SK-N-DZ (cell line): ENCODE results near the gene TRIM3.

Experiments
- DNase-seq: peaks from one replicate; pipeline ENCODE4 v3.0.0-alpha.2; 2015; ENCODE audit warnings: low spot score

The TRIM3 gene

GRCh38 chr11:6437993-6438392 lies 35.7 kb downstream of the TRIM3 start:
- DNase-seq: no peak

- no peak for DNase-seq
Measured at GRCh38 chr11:6437423-6437822, 36.3 kb downstream of the TRIM3 start.

- no peak for DNase-seq
Measured at GRCh38 chr11:6433998-6434660, 39.6 kb downstream of the TRIM3 start.

- DNase-seq: no peak
Measured at GRCh38 chr11:6431861-6432260, 41.9 kb downstream of the TRIM3 start.

GRCh38 chr11:6427516-6427915 lies 46.2 kb downstream of the TRIM3 start:
- no peak for DNase-seq

- DNase-seq: no peak
Measured at GRCh38 chr11:6420677-6421076, 53.1 kb downstream of the TRIM3 start.

GRCh38 chr11:6419009-6419631 lies 54.6 kb downstream of the TRIM3 start, which contains the start of gene APBB1:
Gene APBB1, minus strand, starts transcription at chr11:6419094. Its CDS starts 7,747 bp downstream, at chr11:6411347.
- peak; percentile 69 for DNase-seq

GRCh38 chr11:6418557-6419008 lies 55.2 kb downstream of the TRIM3 start:
- peak; percentile 35 for DNase-seq

- no peak for DNase-seq
Measured at GRCh38 chr11:6417907-6418556, 55.7 kb downstream of the TRIM3 start.

GRCh38 chr11:6415797-6416196 lies 57.9 kb downstream of the TRIM3 start:
- no peak for DNase-seq

- DNase-seq: no peak
Measured at GRCh38 chr11:6414874-6415328, 58.8 kb downstream of the TRIM3 start.

- no peak for DNase-seq
Measured at GRCh38 chr11:6413791-6414201, 59.9 kb downstream of the TRIM3 start.

GRCh38 chr11:6411594-6412031 lies 62.1 kb downstream of the TRIM3 start:
- no peak for DNase-seq

GRCh38 chr11:6410695-6411430 lies 62.9 kb downstream of the TRIM3 start:
- no peak for DNase-seq

- DNase-seq: no peak
Measured at GRCh38 chr11:6406370-6406769, 67.4 kb downstream of the TRIM3 start.

- DNase-seq: no peak
Measured at GRCh38 chr11:6405846-6406245, 67.9 kb downstream of the TRIM3 start.

- DNase-seq: peak; percentile 64
Measured at GRCh38 chr11:6405052-6405667, 68.6 kb downstream of the TRIM3 start.

GRCh38 chr11:6404342-6405051 lies 69.2 kb downstream of the TRIM3 start:
- no peak for DNase-seq

- DNase-seq: no peak
Measured at GRCh38 chr11:6403539-6403938, 70.2 kb downstream of the TRIM3 start.

- DNase-seq: no peak
Measured at GRCh38 chr11:6402561-6402981, 71.2 kb downstream of the TRIM3 start.

- no peak for DNase-seq
Measured at GRCh38 chr11:6402061-6402470, 71.7 kb downstream of the TRIM3 start.
